Naive thymus-derived CD8-positive, alpha-beta T cell (primary cell): ENCODE data around the gene KIF1A. TPM values are rescaled to one million over a fixed set of nuclear protein-coding genes. Genes with fewer than 3 reads are reported as not detected.
A peak's percentile ranks its signal among the peaks of the same experiment; 100 is the strongest.
"Not testable (repeated sequence)": the region's sequence is repeated elsewhere in the genome, so short reads cannot be mapped to it uniquely, and the experiment has no call there.

ENCODE experiments used
- ATAC-seq, 2 donors: fragments of 150-1000 bp; cut with Tn5 transposase in 1 of 2; sonication (Bioruptor Pico), chemical (Tn5 transposase) in 1 of 2; 1 replicate in 1 of 2; 2 replicates in 1 of 2; pipeline ENCODE4 v1.10.0; 2021; ENCODE audit warnings: mild to moderate bottlenecking in 2 of 2, moderate library complexity in 2 of 2
- POLR2A ChIA-PET: fragments of 350-600 bp; sonication (Branson Sonifier 250); formaldehyde crosslinking; loops from one replicate; lab custom pipeline; 2021; ENCODE audit warnings: antibody characterized with exemption; lab: Charles Lee
- DNase-seq, 10 donors: peaks; one replicate each; pipeline versions ENCODE4 v3.0.0 to v3.0.0-alpha.2; 2020 to 2022
- H3K27ac Mint-ChIP-seq, 10 donors: one replicate each; pipeline ENCODE4 v1.8.0; 2020 to 2022; ENCODE audit warnings: mild to moderate bottlenecking in 10 of 10, mixed read lengths in 10 of 10, moderate library complexity in 4 of 10, inconsistent platforms in 1 of 10
- H3K27me3 Mint-ChIP-seq, 5 donors: one replicate each; pipeline ENCODE4 v1.8.0; 2021 to 2022; ENCODE audit warnings: mixed read lengths in 5 of 5
- H3K36me3 Mint-ChIP-seq, 3 donors: one replicate each; pipeline ENCODE4 v1.8.0; 2020 to 2022; ENCODE audit warnings: mixed read lengths in 3 of 3, mild to moderate bottlenecking in 2 of 3, inconsistent platforms in 1 of 3
- H3K4me1 Mint-ChIP-seq, 4 donors: one replicate each; pipeline ENCODE4 v1.8.0; 2021 to 2022; ENCODE audit warnings: mixed read lengths in 4 of 4
- H3K4me3 Mint-ChIP-seq, 10 donors: one replicate each; pipeline ENCODE4 v1.8.0; 2020 to 2022; ENCODE audit warnings: mild to moderate bottlenecking in 10 of 10, mixed read lengths in 10 of 10, moderate library complexity in 6 of 10, inconsistent platforms in 1 of 10
- H3K9me3 Mint-ChIP-seq, 9 donors: one replicate each; pipeline ENCODE4 v1.8.0; 2020 to 2022; ENCODE audit warnings: mixed read lengths in 9 of 9, mild to moderate bottlenecking in 3 of 9, inconsistent platforms in 1 of 9, moderate library complexity in 1 of 9
- polyA plus RNA-seq, 3 donors: library from polyadenylated mRNA; unstranded; fragments of 300-500 nt; fragmentation: Illumina TruSeq; gene quantifications; one replicate each; pipeline ENCODE4 v1.2.3, GENCODE V29; 2021
- total RNA-seq, 8 experiments: library from RNA in 2 of 8; stranded (reverse) in 2 of 8; gene quantifications; one replicate each; pipeline ENCODE4 v1.2.3 and lab custom pipeline; 2021 to 2026

KIF1A gene
- total and polyA plus RNA-seq, 5 experiments from 2014 or later, result 0.10 TPM; not detected in 4

GRCh38 chr2:240784629-240785423 is 35.2 kb downstream of the KIF1A start:
- H3K36me3 Mint-ChIP-seq, result no peaks in the 10 kb centered on the region
- no peaks in the 10 kb centered on the region for H3K9me3 Mint-ChIP-seq
- no peak for ATAC-seq
- DNase-seq, result peak in 2 of 10 donors; percentile 2 to 63
- H3K27me3 Mint-ChIP-seq, result peaks cover 1 to 10% (median 4%) of the 10 kb centered on the region in 5 donors
- H3K4me1 Mint-ChIP-seq, result peaks cover 0 to 3% (median 0%) of the 10 kb centered on the region in 4 donors
- H3K4me3 Mint-ChIP-seq, result no peak overlapping the region
- POLR2A ChIA-PET, result no interaction called here
- H3K27ac Mint-ChIP-seq, result no peak overlapping the region

- Mint-ChIP-seq H3K4me1 (peaks cover 0 to 3% (median 0%) of the 10 kb centered on the region in 4 donors), H3K9me3 (no peaks in the 10 kb centered on the region), H3K36me3 (no peaks in the 10 kb centered on the region), H3K27me3 (peaks cover 1 to 10% (median 4%) of the 10 kb centered on the region in 5 donors), H3K4me3 (no peak overlapping the region), H3K27ac (no peak overlapping the region)
- POLR2A ChIA-PET, result no interaction called here
- ATAC-seq, result no peak
- peak in 2 of 10 donors; percentile 3 to 43 for DNase-seq
Observed at GRCh38 chr2:240783819-240784621, 36.0 kb downstream of the KIF1A start.

GRCh38 chr2:240782886-240783818 is 36.9 kb downstream of the KIF1A start:
- H3K27ac Mint-ChIP-seq, result no peak overlapping the region
- H3K27me3 Mint-ChIP-seq, result peaks cover 0 to 3% (median 2%) of the 10 kb centered on the region in 5 donors
- H3K36me3 Mint-ChIP-seq, result no peaks in the 10 kb centered on the region
- no peak for ATAC-seq
- H3K4me3 Mint-ChIP-seq, result no peak overlapping the region
- peak in 2 of 10 donors; percentile 3 to 36 for DNase-seq
- POLR2A ChIA-PET, result no interaction called here
- no peaks in the 10 kb centered on the region for H3K9me3 Mint-ChIP-seq
- peaks cover 0 to 2% (median 0%) of the 10 kb centered on the region in 4 donors for H3K4me1 Mint-ChIP-seq

- Mint-ChIP-seq H3K4me3 (no peak overlapping the region), H3K36me3 (no peaks in the 10 kb centered on the region), H3K9me3 (no peaks in the 10 kb centered on the region), H3K27me3 (peaks cover 0 to 2% (median 0%) of the 10 kb centered on the region in 5 donors), H3K4me1 (no peaks in the 10 kb centered on the region), H3K27ac (no peak overlapping the region)
- ATAC-seq (no peak), DNase-seq (peak in 2 of 10 donors; percentile 3 to 6)
- POLR2A ChIA-PET, result no interaction called here
Observed at GRCh38 chr2:240782221-240782885, 37.7 kb downstream of the KIF1A start.

- no peaks in the 10 kb centered on the region for H3K36me3 Mint-ChIP-seq
- ATAC-seq, result no peak
Observed at GRCh38 chr2:240781471-240782220, 38.4 kb downstream of the KIF1A start.

GRCh38 chr2:240780023-240780700 is 39.9 kb downstream of the KIF1A start:
- DNase-seq, result peak in 1 of 10 donors; percentile 27
- Mint-ChIP-seq H3K4me1 (no peaks in the 10 kb centered on the region), H3K4me3 (no peak overlapping the region), H3K27me3 (peaks cover 0 to 1% (median 0%) of the 10 kb centered on the region in 5 donors), H3K27ac (no peak overlapping the region), H3K36me3 (no peaks in the 10 kb centered on the region), H3K9me3 (no peaks in the 10 kb centered on the region)
- no peak for ATAC-seq
- POLR2A ChIA-PET, result no interaction called here

More at GRCh38 chr2:240781471-240782220, 38.4 kb downstream of the KIF1A start:
- no peak overlapping the region for H3K27ac Mint-ChIP-seq
- peak in 1 of 10 donors; percentile 43 for DNase-seq
- peaks cover 0 to 2% (median 0%) of the 10 kb centered on the region in 5 donors for H3K27me3 Mint-ChIP-seq
- no peak overlapping the region for H3K4me3 Mint-ChIP-seq
- H3K4me1 Mint-ChIP-seq, result no peaks in the 10 kb centered on the region
- POLR2A ChIA-PET, result no interaction called here
- H3K9me3 Mint-ChIP-seq, result no peaks in the 10 kb centered on the region

- DNase-seq, H3K4me3 Mint-ChIP-seq, POLR2A ChIA-PET: not testable (repeated sequence)
Observed at GRCh38 chr2:240779250-240779832, 40.7 kb downstream of the KIF1A start.

GRCh38 chr2:240778426-240778825 is 41.6 kb downstream of the KIF1A start:
- Mint-ChIP-seq H3K4me3 (no peak overlapping the region), H3K27me3 (peaks cover 0 to 1% (median 0%) of the 10 kb centered on the region in 5 donors), H3K9me3 (no peaks in the 10 kb centered on the region), H3K4me1 (no peaks in the 10 kb centered on the region), H3K27ac (no peak overlapping the region), H3K36me3 (no peaks in the 10 kb centered on the region)
- POLR2A ChIA-PET, result no interaction called here
- DNase-seq (no peak), ATAC-seq (no peak)

More at GRCh38 chr2:240779250-240779832, 40.7 kb downstream of the KIF1A start:
- H3K4me1 Mint-ChIP-seq, ATAC-seq, H3K27me3 Mint-ChIP-seq, H3K9me3 Mint-ChIP-seq, H3K27ac Mint-ChIP-seq, H3K36me3 Mint-ChIP-seq: not testable (repeated sequence)

- Mint-ChIP-seq H3K27me3 (peaks cover 0 to 1% (median 0%) of the 10 kb centered on the region in 5 donors), H3K27ac (no peak overlapping the region), H3K9me3 (no peaks in the 10 kb centered on the region), H3K4me3 (no peak overlapping the region), H3K36me3 (no peaks in the 10 kb centered on the region), H3K4me1 (no peaks in the 10 kb centered on the region)
- ATAC-seq (no peak), DNase-seq (no peak)
- POLR2A ChIA-PET, result no interaction called here
Observed at GRCh38 chr2:240777456-240778212, 42.4 kb downstream of the KIF1A start.

GRCh38 chr2:240775905-240776304 is 44.1 kb downstream of the KIF1A start:
- DNase-seq (no peak), ATAC-seq (no peak)
- no peaks in the 10 kb centered on the region for H3K9me3 Mint-ChIP-seq
- no peak overlapping the region for H3K4me3 Mint-ChIP-seq
- H3K27me3 Mint-ChIP-seq, result peaks cover 0 to 1% (median 0%) of the 10 kb centered on the region in 5 donors
- POLR2A ChIA-PET, result no interaction called here
- H3K4me1 Mint-ChIP-seq, result no peaks in the 10 kb centered on the region
- H3K27ac Mint-ChIP-seq, result no peak overlapping the region
- no peaks in the 10 kb centered on the region for H3K36me3 Mint-ChIP-seq
